Body of pancreas (tissue), 4 donors: ENCODE results near the gene OR2V1. TPM values are rescaled to one million over a fixed set of nuclear protein-coding genes. Genes with fewer than 3 reads are reported as not detected.

Experiments
- ATAC-seq: fragments of 150-250 bp; one replicate; pipeline ENCODE4 v1.9.1; 2016
- DNase-seq, 4 donors: peaks; one replicate each; pipeline ENCODE4 v3.0.0-alpha.2; 2019
- H3K27ac ChIP-seq, 4 donors: fragments of 200-600 bp; sonication (generic); 1 replicate in 3 of 4; 2 replicates in 1 of 4; pipeline versions ENCODE4 v1.5.1 to v1.6.1; 2016 to 2019; ENCODE audit warnings: mild to moderate bottlenecking in 1 of 4, mixed read lengths in 1 of 4, moderate library complexity in 1 of 4
- H3K27me3 ChIP-seq, 2 donors: fragments of 200-600 bp; sonication (generic); one replicate each; pipeline ENCODE4 v1.6.0; 2016; ENCODE audit warnings: mild to moderate bottlenecking in 1 of 2
- H3K36me3 ChIP-seq, 2 donors: fragments of 200-600 bp; sonication (generic); replicated peaks in 1 of 2; 2 replicates each; pipeline ENCODE4 v1.5.1; 2016; ENCODE audit warnings: low read depth in 2 of 2; ENCODE audit not compliant: insufficient read depth in 1 of 2
- H3K4me1 ChIP-seq: fragments of 200-600 bp; sonication (generic); one replicate; pipeline ENCODE4 v1.6.0; 2016
- H3K4me3 ChIP-seq, 2 donors: fragments of 200-600 bp; sonication (generic); 1 replicate in 1 of 2; 2 replicates in 1 of 2; pipeline ENCODE4 v1.5.1; 2016 to 2019
- H3K9me3 ChIP-seq, 3 donors: fragments of 200-600 bp; sonication (generic); 1 replicate in 2 of 3; 2 replicates in 1 of 3; pipeline ENCODE4 v1.5.1; 2016
- POLR2A ChIP-seq, 3 donors: fragments of 450-650 bp; IDR thresholded peaks; one replicate each; pipeline ENCODE4 v1.6.1; 2016; ENCODE audit warnings: antibody characterized with exemption in 3 of 3, mild to moderate bottlenecking in 2 of 3
- WGBS, 2 donors: methylation state at CpG; one replicate each; pipeline ENCODE4 v1.1.5; 2017; 5-methylcytosine and 5-hydroxymethylcytosine counted together
- intact Hi-C: fragments of 100-400 bp; cut with DNase I; formaldehyde crosslinking; loops from one replicate; pipeline ENCODE4 v1.15.1; 2023
- total RNA-seq, 2 donors: library from RNA; depleted of rRNA; stranded (reverse); fragments of >200 nt; gene quantifications; one replicate each; pipeline ENCODE4 v1.1.0, GENCODE V29; 2016
- TF ChIP-seq, protein P1 (sequence below), 7 experiments: fragments of 450-650 bp in 4 of 7; fragments of 200-600 bp in 3 of 7; sonication (generic) in 3 of 7; IDR thresholded peaks; one replicate each; pipeline ENCODE4 v1.5.1; 2016 to 2019; ENCODE audit warnings: antibody characterized with exemption in 7 of 7

Gene OR2V1
- total RNA-seq, 2 donors from 2014 or later = not detected

DNA sequence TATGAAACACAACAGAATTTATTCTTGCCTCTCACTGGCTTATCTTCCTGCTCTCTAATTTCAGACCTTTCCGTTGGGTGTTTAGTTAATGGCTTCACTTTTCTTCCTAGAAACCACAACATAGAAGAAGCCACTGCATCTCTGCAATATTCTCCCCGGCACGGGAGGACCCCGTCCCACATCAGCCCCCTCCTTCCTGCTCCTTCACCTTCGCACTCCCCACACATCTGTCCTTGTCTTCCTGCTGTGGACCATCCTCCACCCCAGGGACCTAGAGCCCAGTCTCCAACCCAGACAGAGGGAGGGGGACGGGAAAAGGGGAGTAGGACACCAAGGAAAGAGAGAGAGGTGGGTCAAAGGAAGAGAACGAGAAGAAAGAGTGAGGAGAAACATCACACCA lies 1.4 kb downstream of the OR2V1 start:
- TF ChIP-seq, protein P1, sequence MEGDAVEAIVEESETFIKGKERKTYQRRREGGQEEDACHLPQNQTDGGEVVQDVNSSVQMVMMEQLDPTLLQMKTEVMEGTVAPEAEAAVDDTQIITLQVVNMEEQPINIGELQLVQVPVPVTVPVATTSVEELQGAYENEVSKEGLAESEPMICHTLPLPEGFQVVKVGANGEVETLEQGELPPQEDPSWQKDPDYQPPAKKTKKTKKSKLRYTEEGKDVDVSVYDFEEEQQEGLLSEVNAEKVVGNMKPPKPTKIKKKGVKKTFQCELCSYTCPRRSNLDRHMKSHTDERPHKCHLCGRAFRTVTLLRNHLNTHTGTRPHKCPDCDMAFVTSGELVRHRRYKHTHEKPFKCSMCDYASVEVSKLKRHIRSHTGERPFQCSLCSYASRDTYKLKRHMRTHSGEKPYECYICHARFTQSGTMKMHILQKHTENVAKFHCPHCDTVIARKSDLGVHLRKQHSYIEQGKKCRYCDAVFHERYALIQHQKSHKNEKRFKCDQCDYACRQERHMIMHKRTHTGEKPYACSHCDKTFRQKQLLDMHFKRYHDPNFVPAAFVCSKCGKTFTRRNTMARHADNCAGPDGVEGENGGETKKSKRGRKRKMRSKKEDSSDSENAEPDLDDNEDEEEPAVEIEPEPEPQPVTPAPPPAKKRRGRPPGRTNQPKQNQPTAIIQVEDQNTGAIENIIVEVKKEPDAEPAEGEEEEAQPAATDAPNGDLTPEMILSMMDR (IDR thresholded peaks at IDR 0.05) = no peak
- no peak for TF ChIP-seq POLR2A (IDR thresholded peaks at IDR 0.05)
- ATAC-seq (no peak), DNase-seq (no peak)
- no peaks in the 10 kb centered on the region for H3K9me3 ChIP-seq
- intact Hi-C loops = no loop called here
- H3K27me3 ChIP-seq = no peaks in the 10 kb centered on the region
- H3K4me3 ChIP-seq = no peak overlapping the region
- H3K36me3 ChIP-seq = no peaks in the 10 kb centered on the region
- 30 to 38% methylated on average over 7 of the region's 7 CpGs for WGBS, 2 donors
- H3K4me1 ChIP-seq = no peaks in the 10 kb centered on the region
- H3K27ac ChIP-seq = no peak overlapping the region

DNA sequence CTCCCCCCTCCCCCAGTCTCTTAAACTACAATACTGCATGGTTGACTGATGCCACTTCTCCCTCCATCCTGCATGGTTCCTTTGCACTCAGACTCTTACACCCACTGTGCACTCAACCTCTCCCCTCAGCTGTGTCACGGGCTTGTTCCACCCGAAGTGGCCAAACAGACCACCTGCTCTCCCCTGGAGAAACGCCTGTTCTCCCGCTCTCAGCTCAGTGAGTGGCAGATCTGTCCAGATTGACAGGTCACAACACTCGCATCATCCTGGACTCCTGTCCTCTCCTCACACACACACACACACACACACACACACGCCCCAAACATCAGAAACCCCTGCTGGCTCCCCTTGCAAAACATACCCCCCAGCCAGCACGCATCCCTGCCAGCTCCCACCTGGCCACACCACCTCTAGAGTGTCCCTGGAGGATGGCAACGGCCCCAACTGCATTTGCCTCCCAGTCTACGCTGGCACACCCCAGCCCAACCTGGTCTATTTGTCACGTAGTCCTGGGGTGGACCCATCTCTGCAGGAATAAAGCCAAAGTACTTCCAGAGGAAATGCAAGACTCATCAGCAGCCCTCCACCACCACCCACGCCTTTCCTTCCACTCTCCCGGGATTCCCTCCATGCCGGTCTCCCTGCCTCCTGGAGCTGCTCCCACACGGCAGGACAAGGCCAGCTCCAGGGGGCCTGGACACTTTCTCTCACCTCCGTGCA lies 2.9 kb downstream of the OR2V1 start:
- no peak for ATAC-seq
- no peak overlapping the region for H3K27ac ChIP-seq
- 54 to 57% methylated on average over 15 of the region's 15 CpGs for WGBS, 2 donors
- no peaks in the 10 kb centered on the region for H3K9me3 ChIP-seq
- H3K4me3 ChIP-seq = no peak overlapping the region
- TF ChIP-seq, protein P1 (IDR thresholded peaks at IDR 0.05) = no peak
- no peak for TF ChIP-seq POLR2A (IDR thresholded peaks at IDR 0.05)
- no peak for DNase-seq
- intact Hi-C loops = no loop called here
- no peaks in the 10 kb centered on the region for H3K36me3 ChIP-seq
- no peaks in the 10 kb centered on the region for H3K4me1 ChIP-seq
- H3K27me3 ChIP-seq = no peaks in the 10 kb centered on the region

DNA sequence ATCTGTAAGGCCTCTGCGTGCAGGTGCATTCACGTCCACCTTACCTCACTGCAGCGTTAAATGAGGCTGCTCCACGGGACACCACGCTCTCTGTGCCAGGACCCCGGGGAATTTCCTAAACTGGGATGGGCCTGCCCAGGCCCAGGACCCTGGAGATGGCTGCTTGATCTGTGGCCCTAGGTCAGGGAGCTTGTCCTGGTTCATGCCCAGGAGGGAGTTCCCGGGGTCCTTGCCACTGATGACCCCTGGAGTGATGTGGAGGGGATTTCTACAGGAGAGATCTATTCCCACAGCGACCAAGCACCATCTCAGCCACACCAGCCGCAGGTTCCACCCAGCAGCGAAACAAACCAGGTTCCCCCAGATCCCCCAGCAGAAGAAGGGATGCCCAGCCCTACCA lies 3.5 kb downstream of the OR2V1 start:
- Histone ChIP-seq H3K27me3 (no peaks in the 10 kb centered on the region), H3K27ac (no peak overlapping the region), H3K36me3 (no peaks in the 10 kb centered on the region), H3K9me3 (no peaks in the 10 kb centered on the region), H3K4me3 (no peak overlapping the region), H3K4me1 (no peaks in the 10 kb centered on the region)
- DNase-seq (no peak), ATAC-seq (no peak)
- intact Hi-C loops = no loop called here
- 79 to 89% methylated on average over 6 to 10 of the region's 10 CpGs for WGBS, 2 donors
- no peak for TF ChIP-seq POLR2A (IDR thresholded peaks at IDR 0.05)
- TF ChIP-seq, protein P1 (IDR thresholded peaks at IDR 0.05) = no peak

DNA sequence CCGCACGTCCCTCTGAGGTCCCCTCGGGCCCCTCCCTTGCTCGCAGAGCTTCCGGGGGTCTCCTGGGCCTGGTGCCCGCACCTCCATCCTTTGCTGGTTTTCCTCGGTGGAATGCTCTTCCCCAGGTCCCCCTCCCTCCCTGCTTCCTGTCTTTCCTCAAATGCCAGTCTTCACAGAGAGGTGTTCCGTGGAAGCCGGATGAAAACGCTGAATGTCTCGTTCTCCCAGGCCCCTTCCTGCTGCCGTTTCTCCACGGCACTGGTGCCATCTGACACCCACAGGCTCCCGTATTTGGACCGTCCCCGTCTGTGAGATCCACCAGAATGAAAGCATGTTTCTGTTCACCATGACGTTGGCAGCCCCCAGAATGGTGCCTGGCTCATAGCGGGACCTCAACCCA lies 4.1 kb downstream of the OR2V1 start:
- no peak for TF ChIP-seq POLR2A (IDR thresholded peaks at IDR 0.05)
- TF ChIP-seq, protein P1 (IDR thresholded peaks at IDR 0.05) = no peak
- H3K36me3 ChIP-seq = no peaks in the 10 kb centered on the region
- 58 to 62% methylated on average over 17 to 18 of the region's 18 CpGs for WGBS, 2 donors
- H3K27ac ChIP-seq = no peak overlapping the region
- ATAC-seq (no peak), DNase-seq (no peak)
- no peaks in the 10 kb centered on the region for H3K9me3 ChIP-seq
- H3K27me3 ChIP-seq = no peaks in the 10 kb centered on the region
- intact Hi-C loops = no loop called here
- H3K4me3 ChIP-seq = no peak overlapping the region
- no peaks in the 10 kb centered on the region for H3K4me1 ChIP-seq

DNA sequence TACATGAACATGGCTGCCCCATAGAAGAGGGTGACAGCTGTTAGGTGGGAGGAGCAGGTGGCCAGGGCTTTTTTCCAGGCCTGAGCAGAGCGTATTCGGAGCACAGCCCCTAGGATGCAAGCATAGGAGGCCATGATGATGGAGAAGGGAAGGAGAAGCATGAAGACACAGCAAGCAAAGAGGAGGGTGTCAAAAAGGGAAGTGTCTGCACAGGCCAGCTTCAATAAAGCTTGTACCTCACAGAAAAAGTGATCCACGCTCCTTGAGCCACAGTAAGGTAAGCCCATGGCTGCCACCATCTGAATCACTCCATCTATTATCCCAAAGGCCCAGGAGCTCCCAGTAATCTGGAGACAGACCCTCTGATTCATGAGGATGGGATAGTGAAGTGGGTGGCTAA lies 6.4 kb downstream of the OR2V1 start:
- Histone ChIP-seq H3K27ac (no peak overlapping the region), H3K27me3 (no peaks in the 10 kb centered on the region), H3K9me3 (no peaks in the 10 kb centered on the region), H3K4me1 (no peaks in the 10 kb centered on the region), H3K4me3 (no peak overlapping the region), H3K36me3 (no peaks in the 10 kb centered on the region)
- DNase-seq = no peak
- TF ChIP-seq, protein P1 (IDR thresholded peaks at IDR 0.05) = no peak
- TF ChIP-seq POLR2A (IDR thresholded peaks at IDR 0.05) = no peak
- ATAC-seq = no peak
- 56 to 63% methylated on average over 3 of the region's 3 CpGs for WGBS, 2 donors
- intact Hi-C loops = no loop called here
